ENCODE data around the gene USP47.

USP47 gene

DNA sequence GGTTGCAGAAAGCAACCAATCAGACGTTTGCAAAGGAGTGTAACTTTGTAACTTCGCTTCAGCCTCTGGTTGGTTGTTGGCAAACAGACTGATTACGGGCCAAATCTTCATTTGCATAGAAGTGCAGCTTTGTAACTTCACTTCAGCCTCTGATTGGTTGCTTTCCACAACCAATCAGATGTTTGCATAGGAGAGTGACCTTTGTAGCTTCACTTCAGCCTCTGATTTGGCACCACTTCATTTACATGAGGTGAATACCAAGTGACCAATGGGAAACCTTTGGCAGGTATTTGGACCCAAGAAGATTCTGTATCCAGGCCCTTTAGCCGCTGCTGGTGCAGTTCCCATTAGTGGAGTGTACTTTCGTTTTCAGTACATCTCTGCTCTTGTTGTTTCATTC lies 16.0 kb downstream of the USP47 start:
- H3K4me3 ChIP-seq (ENCODE audit: severe bottlenecking), result no peak overlapping the region
- H3K9me3 ChIP-seq (ENCODE audit: severe bottlenecking), result no peaks in the 10 kb centered on the region
- H3K27me3 ChIP-seq (ENCODE audit: insufficient read depth, poor library complexity, severe bottlenecking), result no peaks in the 10 kb centered on the region
- peaks cover 17% of the 10 kb centered on the region for H3K4me1 ChIP-seq (ENCODE audit: insufficient read depth, poor library complexity, severe bottlenecking)
- ATAC-seq (ENCODE audit: low read depth) (no peak), DNase-seq (ENCODE audit: low spot score) (no peak)
- no peaks in the 10 kb centered on the region for H3K36me3 ChIP-seq (ENCODE audit: low read depth)
- no peak overlapping the region for H3K27ac ChIP-seq (ENCODE audit: poor library complexity, severe bottlenecking)
- TF ChIP-seq, protein P1, sequence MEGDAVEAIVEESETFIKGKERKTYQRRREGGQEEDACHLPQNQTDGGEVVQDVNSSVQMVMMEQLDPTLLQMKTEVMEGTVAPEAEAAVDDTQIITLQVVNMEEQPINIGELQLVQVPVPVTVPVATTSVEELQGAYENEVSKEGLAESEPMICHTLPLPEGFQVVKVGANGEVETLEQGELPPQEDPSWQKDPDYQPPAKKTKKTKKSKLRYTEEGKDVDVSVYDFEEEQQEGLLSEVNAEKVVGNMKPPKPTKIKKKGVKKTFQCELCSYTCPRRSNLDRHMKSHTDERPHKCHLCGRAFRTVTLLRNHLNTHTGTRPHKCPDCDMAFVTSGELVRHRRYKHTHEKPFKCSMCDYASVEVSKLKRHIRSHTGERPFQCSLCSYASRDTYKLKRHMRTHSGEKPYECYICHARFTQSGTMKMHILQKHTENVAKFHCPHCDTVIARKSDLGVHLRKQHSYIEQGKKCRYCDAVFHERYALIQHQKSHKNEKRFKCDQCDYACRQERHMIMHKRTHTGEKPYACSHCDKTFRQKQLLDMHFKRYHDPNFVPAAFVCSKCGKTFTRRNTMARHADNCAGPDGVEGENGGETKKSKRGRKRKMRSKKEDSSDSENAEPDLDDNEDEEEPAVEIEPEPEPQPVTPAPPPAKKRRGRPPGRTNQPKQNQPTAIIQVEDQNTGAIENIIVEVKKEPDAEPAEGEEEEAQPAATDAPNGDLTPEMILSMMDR (IDR thresholded peaks at IDR 0.05; ENCODE audit: poor library complexity, severe bottlenecking), result no peak

DNA sequence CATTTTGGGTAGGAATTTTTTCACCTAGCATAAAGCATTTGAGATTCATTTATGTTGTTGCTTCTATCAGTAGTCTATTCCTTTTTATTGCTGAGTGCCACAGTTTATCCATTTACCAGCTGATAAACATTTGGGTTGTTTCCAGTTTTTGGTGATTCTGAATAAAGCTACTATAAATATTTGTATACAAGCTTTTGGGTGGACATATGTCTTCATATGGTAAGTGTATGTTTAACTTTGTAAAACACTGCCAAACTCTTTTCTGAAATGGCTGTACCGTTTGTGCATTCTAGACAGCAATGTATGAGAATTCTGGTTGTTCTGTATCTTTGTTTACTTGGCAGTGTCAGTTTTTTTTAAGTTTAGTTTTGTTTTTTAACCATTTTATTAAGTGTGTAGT lies 16.9 kb downstream of the USP47 start:
- Histone ChIP-seq H3K9me3 (ENCODE audit: severe bottlenecking) (no peaks in the 10 kb centered on the region), H3K4me1 (ENCODE audit: insufficient read depth, poor library complexity, severe bottlenecking) (peaks cover 17% of the 10 kb centered on the region), H3K36me3 (ENCODE audit: low read depth) (no peaks in the 10 kb centered on the region), H3K4me3 (ENCODE audit: severe bottlenecking) (no peak overlapping the region), H3K27me3 (ENCODE audit: insufficient read depth, poor library complexity, severe bottlenecking) (no peaks in the 10 kb centered on the region), H3K27ac (ENCODE audit: poor library complexity, severe bottlenecking) (no peak overlapping the region)
- DNase-seq (ENCODE audit: low spot score), result no peak
- ATAC-seq (ENCODE audit: low read depth), result no peak
- TF ChIP-seq, protein P1 (IDR thresholded peaks at IDR 0.05; ENCODE audit: poor library complexity, severe bottlenecking), result no peak

DNA sequence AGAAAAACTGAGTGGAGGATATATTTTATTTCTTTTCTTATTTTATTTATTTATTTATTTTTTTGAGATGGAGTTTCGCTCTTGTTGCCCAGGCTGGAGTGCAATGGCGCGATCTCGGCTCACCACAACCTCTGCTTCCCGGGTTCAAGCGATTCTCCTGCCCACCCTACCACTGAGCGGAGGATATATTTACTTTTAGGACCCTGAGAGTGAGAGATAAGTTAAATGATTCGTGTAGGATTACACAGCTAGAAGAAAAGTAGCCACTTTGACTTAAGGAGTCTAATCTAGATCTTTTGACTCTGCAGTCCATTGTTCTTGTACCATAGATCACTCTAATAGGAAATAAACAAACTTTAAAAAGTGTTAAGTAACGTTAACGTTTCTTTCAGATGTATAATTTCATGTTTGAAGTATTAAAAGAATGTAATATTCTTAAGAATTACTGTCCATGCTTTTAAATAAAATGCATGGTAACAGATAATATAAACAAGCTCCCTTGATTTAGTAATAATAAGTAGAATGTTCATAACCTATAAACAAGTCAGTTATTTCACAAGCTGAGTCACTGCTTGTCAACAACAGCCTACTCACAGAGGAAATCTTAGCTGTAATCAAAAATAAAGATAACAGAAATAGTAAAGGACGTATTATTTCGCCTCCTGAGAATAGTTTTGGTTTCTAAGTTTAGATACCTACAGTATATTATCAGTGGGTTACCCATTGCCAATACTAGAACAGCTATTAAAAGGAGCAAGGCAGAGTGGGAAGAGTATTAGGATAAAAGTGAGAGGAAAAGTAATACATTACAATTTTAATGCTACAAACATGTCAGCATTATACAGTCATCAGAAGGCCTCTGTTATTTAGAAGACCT lies 18.6 kb downstream of the USP47 start:
- no peak for ATAC-seq (ENCODE audit: low read depth)
- H3K4me1 ChIP-seq (ENCODE audit: insufficient read depth, poor library complexity, severe bottlenecking), result peaks cover 17% of the 10 kb centered on the region

DNA sequence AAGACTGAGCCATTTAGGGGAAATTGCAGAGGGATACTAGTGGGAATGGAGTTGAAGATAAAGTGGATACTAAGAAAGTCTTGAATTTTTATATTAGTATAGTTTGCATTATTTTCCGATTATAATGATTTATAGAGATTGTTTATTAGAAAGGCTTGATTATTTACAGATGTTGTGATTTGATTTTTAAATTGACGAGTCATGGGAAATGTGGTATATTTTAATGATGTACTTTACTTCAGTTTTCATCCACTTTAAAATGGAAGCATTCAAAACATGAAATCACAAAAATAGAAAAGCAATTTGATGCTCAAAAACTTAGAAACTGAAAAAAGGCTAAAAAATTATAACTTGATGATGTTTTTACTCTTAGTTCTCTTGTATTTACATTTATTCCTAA lies 21.2 kb downstream of the USP47 start:
- no peak for ATAC-seq (ENCODE audit: low read depth)

More for the DNA sequence above, 18.6 kb downstream of the USP47 start:
- Histone ChIP-seq H3K4me3 (ENCODE audit: severe bottlenecking) (no peak overlapping the region), H3K9me3 (ENCODE audit: severe bottlenecking) (no peaks in the 10 kb centered on the region), H3K27ac (ENCODE audit: poor library complexity, severe bottlenecking) (no peak overlapping the region), H3K27me3 (ENCODE audit: insufficient read depth, poor library complexity, severe bottlenecking) (no peaks in the 10 kb centered on the region), H3K36me3 (ENCODE audit: low read depth) (no peaks in the 10 kb centered on the region)
- no peak for DNase-seq (ENCODE audit: low spot score)
- TF ChIP-seq, protein P1 (IDR thresholded peaks at IDR 0.05; ENCODE audit: poor library complexity, severe bottlenecking), result no peak

More for the DNA sequence above, 21.2 kb downstream of the USP47 start:
- no peaks in the 10 kb centered on the region for H3K27me3 ChIP-seq (ENCODE audit: insufficient read depth, poor library complexity, severe bottlenecking)
- DNase-seq (ENCODE audit: low spot score), result no peak
- H3K27ac ChIP-seq (ENCODE audit: poor library complexity, severe bottlenecking), result no peak overlapping the region
- no peak overlapping the region for H3K4me3 ChIP-seq (ENCODE audit: severe bottlenecking)
- TF ChIP-seq, protein P1 (IDR thresholded peaks at IDR 0.05; ENCODE audit: poor library complexity, severe bottlenecking), result no peak
- H3K4me1 ChIP-seq (ENCODE audit: insufficient read depth, poor library complexity, severe bottlenecking), result peaks cover 2% of the 10 kb centered on the region
- H3K9me3 ChIP-seq (ENCODE audit: severe bottlenecking), result peaks cover 3% of the 10 kb centered on the region
- no peaks in the 10 kb centered on the region for H3K36me3 ChIP-seq (ENCODE audit: low read depth)
